Astrocyte (in vitro differentiated cells and primary cell): Measurements from ENCODE around the gene MALT1.

Experiments
- EZH2 ChIP-seq: IDR thresholded peaks from 2 replicates; pipeline ENCODE4 v1.6.1; 2012; ENCODE audit warnings: mild to moderate bottlenecking, low read length, inconsistent platforms; ENCODE audit not compliant: insufficient read depth
- TF ChIP-seq, protein P1 (sequence below): IDR thresholded peaks from 2 replicates; pipeline ENCODE4 v1.5.1; 2011; ENCODE audit warnings: low read depth, mild to moderate bottlenecking, inconsistent platforms, low read length, moderate library complexity; ENCODE audit not compliant: insufficient read depth

DNA sequence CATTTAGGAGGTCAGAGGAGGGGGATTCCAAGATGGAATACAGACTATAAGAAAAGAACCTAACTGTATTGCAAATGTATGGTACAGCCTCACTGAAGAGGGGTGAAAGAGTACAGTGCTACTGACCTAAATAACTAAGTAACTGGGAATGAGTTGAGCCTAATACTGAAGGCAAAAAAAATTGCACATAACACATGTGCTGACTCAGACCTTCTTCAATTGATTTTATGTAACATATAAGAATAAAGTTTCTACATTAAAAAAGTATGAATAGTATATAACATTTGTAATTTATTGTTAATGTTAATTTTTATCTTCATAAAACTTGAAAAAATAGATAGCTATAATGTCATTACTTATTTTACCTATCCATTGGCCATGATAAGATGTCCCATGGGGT, 41.7 kb downstream of the MALT1 start:
- TF ChIP-seq, protein P1, sequence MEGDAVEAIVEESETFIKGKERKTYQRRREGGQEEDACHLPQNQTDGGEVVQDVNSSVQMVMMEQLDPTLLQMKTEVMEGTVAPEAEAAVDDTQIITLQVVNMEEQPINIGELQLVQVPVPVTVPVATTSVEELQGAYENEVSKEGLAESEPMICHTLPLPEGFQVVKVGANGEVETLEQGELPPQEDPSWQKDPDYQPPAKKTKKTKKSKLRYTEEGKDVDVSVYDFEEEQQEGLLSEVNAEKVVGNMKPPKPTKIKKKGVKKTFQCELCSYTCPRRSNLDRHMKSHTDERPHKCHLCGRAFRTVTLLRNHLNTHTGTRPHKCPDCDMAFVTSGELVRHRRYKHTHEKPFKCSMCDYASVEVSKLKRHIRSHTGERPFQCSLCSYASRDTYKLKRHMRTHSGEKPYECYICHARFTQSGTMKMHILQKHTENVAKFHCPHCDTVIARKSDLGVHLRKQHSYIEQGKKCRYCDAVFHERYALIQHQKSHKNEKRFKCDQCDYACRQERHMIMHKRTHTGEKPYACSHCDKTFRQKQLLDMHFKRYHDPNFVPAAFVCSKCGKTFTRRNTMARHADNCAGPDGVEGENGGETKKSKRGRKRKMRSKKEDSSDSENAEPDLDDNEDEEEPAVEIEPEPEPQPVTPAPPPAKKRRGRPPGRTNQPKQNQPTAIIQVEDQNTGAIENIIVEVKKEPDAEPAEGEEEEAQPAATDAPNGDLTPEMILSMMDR, result no peak
- no peak for TF ChIP-seq EZH2
